Endodermal cell (in vitro differentiated cells): ENCODE data around the gene ENDOD1. TPM values are rescaled to one million over a fixed set of nuclear protein-coding genes. Genes with fewer than 3 reads are reported as not detected.

Experiments
- DNase-seq: peaks from one replicate; pipeline ENCODE4 v3.0.0-alpha.2; 2017
- H3K27ac ChIP-seq: 2 replicates; pipeline ENCODE4 v1.5.1; 2013; ENCODE audit warnings: mild to moderate bottlenecking, low read depth, low read length, moderate library complexity
- H3K27me3 ChIP-seq: 2 replicates; pipeline ENCODE4 v1.6.1; 2013; ENCODE audit warnings: mild to moderate bottlenecking, low read length, moderate library complexity; ENCODE audit not compliant: insufficient read depth, control insufficient read depth, poor library complexity, severe bottlenecking
- H3K36me3 ChIP-seq: 2 replicates; pipeline ENCODE4 v1.7.0; 2013; ENCODE audit warnings: mild to moderate bottlenecking, low read length, moderate library complexity; ENCODE audit not compliant: control insufficient read depth, insufficient read depth
- H3K4me1 ChIP-seq: one replicate; pipeline ENCODE4 v1.7.0; 2013; ENCODE audit warnings: low read length; ENCODE audit not compliant: control insufficient read depth, insufficient read depth
- H3K4me3 ChIP-seq: 2 replicates; pipeline ENCODE4 v1.5.1; 2013; ENCODE audit warnings: mild to moderate bottlenecking, low read length, moderate library complexity
- H3K9ac ChIP-seq: 2 replicates; pipeline ENCODE4 v1.6.1; 2013; ENCODE audit warnings: mild to moderate bottlenecking, low read length, moderate library complexity; ENCODE audit not compliant: poor library complexity, severe bottlenecking; ENCODE audit errors: extremely low read depth
- H3K9me3 ChIP-seq: 2 replicates; pipeline ENCODE4 v1.6.1; 2013; ENCODE audit warnings: mild to moderate bottlenecking, low read length, moderate library complexity; ENCODE audit not compliant: control insufficient read depth
- H3K27ac Mint-ChIP-seq: 2 replicates; pipeline ENCODE4 v1.8.0; 2020; ENCODE audit warnings: mixed read lengths
- H3K27me3 Mint-ChIP-seq: 2 replicates; pipeline ENCODE4 v1.8.0; 2021; ENCODE audit warnings: mild to moderate bottlenecking, mixed read lengths; ENCODE audit not compliant: insufficient read depth
- H3K36me3 Mint-ChIP-seq: 2 replicates; pipeline ENCODE4 v1.8.0; 2020; ENCODE audit warnings: low read depth, mixed read lengths
- H3K4me1 Mint-ChIP-seq: 2 replicates; pipeline ENCODE4 v1.8.0; 2020; ENCODE audit warnings: mixed read lengths
- H3K4me3 Mint-ChIP-seq: 2 replicates; pipeline ENCODE4 v1.8.0; 2020; ENCODE audit warnings: mild to moderate bottlenecking, moderate library complexity, mixed read lengths
- H3K9me3 Mint-ChIP-seq: 2 replicates; pipeline ENCODE4 v1.8.0; 2020; ENCODE audit warnings: mild to moderate bottlenecking, mixed read lengths
- CTCF ChIP-seq: fragments of 200-600 bp; sonication (generic); conservative IDR thresholded peaks from 2 replicates; pipeline ENCODE4 v1.5.0; 2021; ENCODE audit warnings: antibody characterized with exemption, mild to moderate bottlenecking
- WGBS, 2 experiments: methylation state at CpG; one replicate each; pipeline versions ENCODE4 v1.1.5 to v1.1.7; 2013; ENCODE audit warnings: missing lambda C conversion rate in 2 of 2, mixed read lengths in 1 of 2; ENCODE audit not compliant: insufficient coverage in 1 of 2, insufficient read length in 1 of 2; 5-methylcytosine and 5-hydroxymethylcytosine counted together
- total RNA-seq, 2 donors: library from RNA; stranded (reverse); fragmentation: NEBNext Ultra II Directional in 1 of 2; extraction: Animal tissue kit (Norgen Biotek cat#: 25700) in 1 of 2; gene quantifications; 2 replicates in 1 of 2; 3 replicates in 1 of 2; pipeline ENCODE4 v1.2.1, GENCODE V29; 2021

The ENDOD1 gene
- total RNA-seq, 2 donors from 2014 or later = 1.9 to 2.7 TPM

- H3K4me1 ChIP-seq = no peaks in the 10 kb centered on the region
- no peak overlapping the region for H3K9ac ChIP-seq
- H3K27ac ChIP-seq = no peak overlapping the region
- no peaks in the 10 kb centered on the region for H3K36me3 Mint-ChIP-seq
- H3K27me3 Mint-ChIP-seq = peaks cover 69% of the 10 kb centered on the region
- DNase-seq = no peak
- peak overlapping the region; percentile 81 for H3K4me3 ChIP-seq
- no peak for TF ChIP-seq CTCF
- peaks cover 26% of the 10 kb centered on the region for H3K27me3 ChIP-seq
- peaks cover 24% of the 10 kb centered on the region for H3K4me1 Mint-ChIP-seq
- H3K36me3 ChIP-seq = no peaks in the 10 kb centered on the region
- H3K27ac Mint-ChIP-seq = no peak overlapping the region
- H3K4me3 Mint-ChIP-seq = peak overlapping the region; percentile 61
- no peaks in the 10 kb centered on the region for H3K9me3 Mint-ChIP-seq
- H3K9me3 ChIP-seq = no peaks in the 10 kb centered on the region
- WGBS, 2 experiments = 27 to 83% methylated on average over 2 to 27 of the region's 27 CpGs
Observed at GRCh38 chr11:95088946-95089619, 563 bp upstream of the ENDOD1 start.

GRCh38 chr11:95091663-95092180 lies 2.1 kb downstream of the ENDOD1 start:
- H3K4me3 Mint-ChIP-seq = no peak overlapping the region
- no peak overlapping the region for H3K9ac ChIP-seq
- no peak overlapping the region for H3K27ac ChIP-seq
- no peak overlapping the region for H3K27ac Mint-ChIP-seq
- no peak overlapping the region for H3K4me3 ChIP-seq
- peaks cover 22% of the 10 kb centered on the region for H3K4me1 Mint-ChIP-seq
- no peaks in the 10 kb centered on the region for H3K9me3 Mint-ChIP-seq
- H3K36me3 Mint-ChIP-seq = no peaks in the 10 kb centered on the region
- no peaks in the 10 kb centered on the region for H3K9me3 ChIP-seq
- no peaks in the 10 kb centered on the region for H3K4me1 ChIP-seq
- no peaks in the 10 kb centered on the region for H3K36me3 ChIP-seq
- no peak for DNase-seq
- peaks cover 26% of the 10 kb centered on the region for H3K27me3 ChIP-seq
- peaks cover 64% of the 10 kb centered on the region for H3K27me3 Mint-ChIP-seq
- TF ChIP-seq CTCF = no peak

GRCh38 chr11:95092549-95093324 lies 3.1 kb downstream of the ENDOD1 start:
- Histone ChIP-seq H3K4me1 (no peaks in the 10 kb centered on the region), H3K27ac (no peak overlapping the region), H3K9me3 (no peaks in the 10 kb centered on the region), H3K36me3 (no peaks in the 10 kb centered on the region), H3K9ac (no peak overlapping the region), H3K27me3 (peaks cover 36% of the 10 kb centered on the region), H3K4me3 (no peak overlapping the region)
- Mint-ChIP-seq H3K9me3 (no peaks in the 10 kb centered on the region), H3K36me3 (no peaks in the 10 kb centered on the region), H3K27ac (no peak overlapping the region), H3K4me1 (peaks cover 22% of the 10 kb centered on the region), H3K4me3 (no peak overlapping the region), H3K27me3 (peaks cover 66% of the 10 kb centered on the region)
- WGBS, 2 experiments = 57 to 63% methylated on average over 3 to 5 of the region's 5 CpGs
- DNase-seq = peak; percentile 67
- TF ChIP-seq CTCF = peak; percentile 71
